Fibroblast of skin of left biceps (primary cell): ENCODE measurements around the gene DDI1.
A peak's percentile ranks its signal among the peaks of the same experiment; 100 is the strongest.

ENCODE experiments used
- DNase-seq, 2 experiments: peaks; one replicate each; pipeline ENCODE4 v3.0.0-alpha.2; 2013; ENCODE audit warnings: low read depth in 2 of 2

The DDI1 gene

GRCh38 chr11:104036588-104036987, at the start of gene DDI1:
DDI1 (plus strand) TSS chr11:104036640; CDS start chr11:104036823, 183 bp downstream.
- DNase-seq, result no peak

DNA sequence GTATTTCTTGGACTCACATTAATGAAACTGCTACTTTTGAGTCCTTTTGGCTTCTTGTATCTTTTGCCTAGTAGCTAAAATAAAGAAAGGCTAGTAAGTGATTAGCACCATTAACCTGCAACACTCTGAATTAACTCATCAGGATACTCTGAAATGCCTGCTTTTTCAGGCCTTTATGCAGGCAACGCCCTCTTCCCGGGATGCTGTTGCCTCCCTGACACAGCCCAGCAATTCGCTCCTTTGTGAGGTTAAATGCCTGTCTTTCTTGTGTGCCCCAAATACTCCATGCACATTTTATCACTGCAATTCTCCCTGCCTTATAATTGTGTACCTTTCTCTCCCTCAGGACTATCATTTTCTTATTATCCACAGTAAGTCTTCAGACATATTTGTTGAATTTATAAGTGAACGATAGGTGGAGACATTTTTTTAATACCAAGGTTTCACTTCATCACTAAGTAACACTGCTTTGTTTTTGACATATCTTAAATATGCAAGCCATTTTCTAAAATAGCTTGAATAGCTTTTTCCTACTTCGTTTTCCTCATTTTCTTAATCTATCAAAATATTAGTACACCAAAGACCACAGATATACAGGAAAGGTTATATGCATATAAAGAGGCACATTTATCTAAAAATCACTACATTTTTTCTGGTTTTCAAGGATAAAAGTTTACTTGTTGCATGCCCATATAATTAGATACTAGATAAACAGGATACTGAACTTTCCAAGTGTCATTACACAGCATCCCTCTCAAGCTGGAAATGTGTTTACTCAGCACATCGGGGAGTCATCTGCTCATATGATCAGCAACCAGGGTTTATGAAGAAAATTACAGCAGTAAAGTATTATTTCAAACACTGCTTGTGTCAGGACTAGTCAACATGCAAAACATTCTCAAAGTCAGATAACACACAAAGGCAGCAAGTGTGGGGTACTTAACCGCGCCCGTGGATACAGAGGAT, 48.5 kb upstream of the DDI1 start:
- DNase-seq, result no peak

DNA sequence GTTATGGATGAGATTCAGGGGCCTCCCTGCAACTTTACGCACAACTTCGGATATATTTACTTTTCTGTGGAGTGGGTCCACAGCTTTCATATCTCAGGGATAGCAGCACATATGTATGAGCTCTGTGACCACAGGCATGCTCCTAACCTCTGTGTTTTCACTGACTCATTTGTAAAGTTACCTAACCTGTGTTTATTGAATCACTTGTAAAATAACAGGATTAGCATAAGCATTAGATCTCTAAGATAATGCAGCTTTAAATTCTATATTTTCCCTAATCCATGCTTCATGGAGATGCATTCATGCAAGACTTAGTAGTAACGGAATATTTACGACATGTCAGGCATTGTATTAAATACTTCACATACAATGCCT, 47.9 kb upstream of the DDI1 start:
- DNase-seq, result no peak

- DNase-seq, result peak in 1 of 2 experiments; percentile 50
Observed at GRCh38 chr11:103993507-103993906, 42.9 kb upstream of the DDI1 start.

DNA sequence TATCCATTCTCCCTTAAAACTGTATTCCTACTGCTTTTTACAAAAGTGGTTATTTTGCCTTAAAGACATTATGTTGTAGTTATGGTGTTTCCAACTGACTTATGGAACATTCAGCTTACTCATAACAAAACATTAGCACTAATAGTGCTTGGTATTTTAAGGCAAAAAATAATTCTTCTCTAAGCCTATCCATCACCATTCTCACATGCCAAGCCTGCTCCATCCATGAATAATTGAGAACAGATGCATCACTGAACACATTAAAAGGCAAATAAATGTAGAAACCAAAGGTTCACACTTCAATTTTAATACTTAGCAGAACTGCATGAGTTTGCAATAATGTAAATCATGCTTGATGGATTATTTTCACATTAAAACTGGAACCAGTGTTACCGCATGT, 42.3 kb upstream of the DDI1 start:
- peak; percentile 87 to 89 for DNase-seq

DNA sequence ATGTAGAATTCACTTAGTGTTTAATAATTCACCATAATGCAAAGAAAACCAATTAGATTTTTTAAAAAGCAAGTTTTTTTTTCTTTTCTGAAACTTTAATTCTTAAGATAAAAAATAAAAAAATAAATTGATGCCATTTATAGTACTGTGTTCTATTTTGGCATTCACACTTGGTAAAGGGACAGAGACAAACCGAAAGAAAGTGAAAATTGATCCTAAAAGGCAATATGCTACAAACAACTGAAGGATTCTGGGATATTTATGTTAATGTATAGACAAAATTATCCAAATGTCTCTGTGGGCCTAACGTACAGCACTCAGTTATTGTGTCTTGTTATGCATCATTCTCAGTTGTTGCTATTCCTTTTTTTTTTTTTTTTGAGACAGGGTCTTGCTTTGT, 41.9 kb upstream of the DDI1 start:
- DNase-seq, result no peak

DNA sequence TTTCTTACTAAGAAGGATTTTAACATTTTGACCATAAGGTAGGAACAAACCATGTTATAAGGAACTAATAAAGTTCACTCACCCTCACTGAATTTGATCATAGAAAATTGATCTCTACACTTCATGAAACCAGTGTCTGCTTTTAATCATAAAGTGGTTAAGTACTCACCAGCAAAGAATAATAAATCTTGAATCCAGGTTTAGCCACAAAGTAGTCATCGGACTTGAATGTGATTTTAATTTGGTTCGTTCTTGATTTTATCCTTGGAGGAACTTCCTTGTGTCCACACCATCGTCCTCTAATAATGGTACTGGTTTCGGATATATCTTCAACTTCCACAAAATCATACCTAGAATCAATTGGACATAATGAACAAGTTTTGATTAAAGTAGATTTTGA, 40.5 kb upstream of the DDI1 start:
- DNase-seq, result peak in 1 of 2 experiments; percentile 64

GRCh38 chr11:103997082-103997481, 39.4 kb upstream of the DDI1 start:
- no peak for DNase-seq

GRCh38 chr11:103998826-103999508, 37.5 kb upstream of the DDI1 start:
- no peak for DNase-seq

DNA sequence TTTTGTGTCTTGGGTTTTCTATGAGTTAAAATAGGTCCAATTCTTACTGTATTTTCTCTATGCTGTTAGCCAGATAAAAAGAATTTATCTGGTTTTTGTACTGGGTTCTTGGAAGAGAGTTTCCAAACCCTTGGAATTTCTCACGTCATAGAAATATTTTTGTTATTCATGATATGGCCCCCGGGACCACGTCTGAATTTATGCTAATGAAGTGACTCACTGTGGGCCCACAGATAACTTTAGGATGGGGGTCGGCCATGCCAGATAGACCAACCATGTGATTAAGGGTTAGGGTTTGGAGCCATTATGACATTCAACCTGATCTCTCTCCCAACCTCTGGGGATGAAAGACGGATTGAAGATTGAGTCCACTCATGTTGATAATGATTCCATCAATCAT, 35.6 kb upstream of the DDI1 start:
- peak; percentile 93 to 94 for DNase-seq

DNA sequence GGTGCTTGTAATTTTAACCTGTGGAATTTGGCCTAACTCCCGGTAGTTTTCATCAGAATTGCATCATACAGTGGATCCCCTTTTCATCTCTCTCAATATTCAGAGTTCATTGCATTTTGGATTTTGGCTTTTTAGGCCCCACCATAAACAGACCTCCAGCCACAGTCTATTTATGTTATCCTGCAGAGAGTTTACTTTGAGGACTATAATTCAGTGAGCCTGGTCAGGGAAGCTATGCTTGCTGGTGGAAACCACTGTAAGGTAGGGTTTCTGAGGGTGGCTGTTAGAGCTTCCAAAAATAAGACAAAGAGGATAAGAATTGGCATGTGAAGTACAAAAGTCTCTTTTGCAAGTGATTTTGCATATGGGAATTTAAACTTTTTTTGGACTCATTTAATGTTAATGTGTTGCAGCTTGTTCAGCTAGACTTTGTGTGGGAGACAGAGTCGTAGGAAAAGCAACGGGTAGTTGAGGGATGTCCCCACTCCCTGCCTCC, 34.8 kb upstream of the DDI1 start:
- peak; percentile 68 to 71 for DNase-seq

DNA sequence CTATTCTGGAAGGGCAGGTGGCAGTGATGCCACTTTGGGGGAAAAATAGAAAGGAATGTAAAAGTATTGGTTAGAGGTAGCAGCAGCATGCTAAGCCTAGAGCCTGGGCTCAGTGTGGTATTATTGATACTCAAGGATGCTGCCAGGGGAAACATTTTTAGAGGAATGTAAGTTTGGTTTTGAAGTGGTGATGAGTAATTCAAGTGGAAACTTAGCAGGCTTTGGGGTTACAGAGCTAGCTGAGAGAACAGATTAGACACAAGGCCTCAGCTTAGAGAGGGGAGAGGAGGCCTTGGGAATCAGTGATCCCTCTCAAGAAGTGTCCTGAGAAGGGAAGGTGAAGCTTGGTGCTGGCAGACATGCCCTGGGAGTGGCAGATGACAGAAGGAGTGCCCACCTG, 32.9 kb upstream of the DDI1 start:
- peak in 1 of 2 experiments; percentile 69 for DNase-seq

DNA sequence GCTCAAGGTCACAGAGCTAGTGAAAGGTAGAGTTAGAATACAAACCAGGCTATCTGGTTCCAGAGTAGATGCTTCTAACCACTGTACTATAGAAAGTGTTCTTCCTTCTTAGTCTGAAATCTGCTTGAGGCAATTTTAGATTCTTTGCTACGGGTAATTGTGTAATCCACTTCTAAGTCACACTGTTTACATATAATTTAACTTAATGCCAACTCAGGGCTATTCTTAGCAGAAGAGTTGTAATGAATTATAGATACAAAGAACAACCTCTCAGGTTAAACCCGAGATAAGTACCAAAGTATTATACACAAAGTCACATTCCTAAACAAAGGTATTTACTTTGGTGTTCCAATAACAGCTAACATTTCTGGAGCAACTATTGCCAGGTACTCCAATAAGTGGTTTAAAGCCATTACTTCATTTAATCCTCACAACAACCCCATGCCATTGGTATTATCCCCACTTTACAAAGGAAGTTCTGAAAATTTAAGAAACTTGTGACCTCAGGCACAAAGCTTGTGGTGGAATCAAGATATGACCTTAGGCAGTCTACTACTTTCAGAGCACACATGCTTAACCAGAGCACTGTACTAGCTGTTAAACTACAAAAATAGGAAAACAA, 31.1 kb upstream of the DDI1 start:
- DNase-seq, result no peak

DNA sequence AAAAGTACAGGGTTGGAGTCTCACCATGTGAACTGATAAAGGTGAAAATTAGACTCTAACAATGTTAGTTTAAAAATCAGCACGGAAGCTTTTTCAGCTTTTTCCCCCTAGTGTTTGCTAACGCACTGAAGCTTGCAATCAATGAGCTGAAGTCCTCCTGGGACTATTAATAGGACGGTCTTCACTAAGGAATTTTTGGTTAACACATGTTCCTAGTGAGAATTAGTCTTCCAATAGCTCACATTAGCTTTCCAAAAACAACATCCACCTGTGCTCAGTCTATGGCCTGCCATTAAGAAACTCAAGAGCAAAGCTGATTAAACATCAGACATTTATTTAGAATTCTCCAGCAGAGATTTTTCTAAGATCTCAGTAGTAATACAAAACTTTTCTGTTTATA, 26.7 kb upstream of the DDI1 start:
- DNase-seq, result no peak

GRCh38 chr11:104011044-104011443, 25.4 kb upstream of the DDI1 start:
- no peak for DNase-seq

GRCh38 chr11:104015649-104016415, 20.6 kb upstream of the DDI1 start:
- no peak for DNase-seq

GRCh38 chr11:104024572-104024971, 11.9 kb upstream of the DDI1 start:
- no peak for DNase-seq

GRCh38 chr11:104028476-104029263, 7.8 kb upstream of the DDI1 start:
- DNase-seq, result no peak

GRCh38 chr11:104033134-104033533, 3.3 kb upstream of the DDI1 start:
- peak; percentile 64 to 69 for DNase-seq

GRCh38 chr11:104033561-104033960, 2.9 kb upstream of the DDI1 start:
- no peak for DNase-seq

- DNase-seq, result no peak
Observed at GRCh38 chr11:104036995-104037394, 555 bp downstream of the DDI1 start.
